G401 (cell line): Measurements from ENCODE around the gene AFM. TPM values are rescaled to one million over a fixed set of nuclear protein-coding genes. Genes with fewer than 3 reads are reported as not detected.
"Not testable (repeated sequence)": the region's sequence is repeated elsewhere in the genome, so short reads cannot be mapped to it uniquely, and the experiment has no call there.

Experiments used
- DNase-seq: peaks from one replicate; pipeline ENCODE4 v3.0.0-alpha.2; 2015; ENCODE audit warnings: low spot score
- in situ Hi-C: cut with HindIII; loops from 2 replicates; pipeline ENCODE4 v1.10.0; 2016; ENCODE audit warnings: low sequenced_read_pairs, mixed read lengths
- total RNA-seq: library from RNA; depleted of rRNA; stranded (reverse); fragments of >200 nt; shearing (Covaris generic); gene quantifications from 2 replicates; pipeline ENCODE4 v1.2.3, GENCODE V29; 2014

AFM gene
- total RNA-seq, 1 experiment from 2014 or later = not detected

- in situ Hi-C loops = no loop called here
- DNase-seq = no peak
Measured at GRCh38 chr4:73487233-73487632, 5.7 kb downstream of the AFM start.

- no peak for DNase-seq
- in situ Hi-C loops = no loop called here
Measured at GRCh38 chr4:73499996-73500765, 18.6 kb downstream of the AFM start.

DNA sequence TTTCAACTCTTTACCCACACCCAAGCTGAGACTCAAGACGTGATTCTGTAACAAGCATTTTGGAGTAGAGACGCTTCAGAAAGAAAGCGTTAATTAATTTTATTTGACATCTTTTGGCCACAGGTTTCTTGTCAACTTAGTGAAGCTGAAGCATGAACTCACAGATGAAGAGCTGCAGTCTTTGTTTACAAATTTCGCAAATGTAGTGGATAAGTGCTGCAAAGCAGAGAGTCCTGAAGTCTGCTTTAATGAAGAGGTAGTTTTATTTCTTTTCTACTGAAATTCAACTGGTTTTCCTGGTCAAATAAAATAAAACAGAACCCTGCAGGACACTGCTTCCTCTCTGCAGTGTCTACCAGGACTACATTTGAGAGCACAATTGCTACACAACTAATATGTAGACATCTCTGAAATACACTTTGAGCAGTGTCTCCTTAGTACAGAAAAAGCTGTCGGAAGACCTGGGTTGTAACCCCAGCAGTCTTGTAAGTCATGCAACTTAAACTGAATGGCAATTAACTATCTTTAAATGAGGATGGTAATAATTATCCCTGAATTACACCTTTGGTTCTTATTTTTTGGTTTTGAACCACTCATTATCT is 20.2 kb downstream of the AFM start:
- no peak for DNase-seq
- in situ Hi-C loops = no loop called here

DNA sequence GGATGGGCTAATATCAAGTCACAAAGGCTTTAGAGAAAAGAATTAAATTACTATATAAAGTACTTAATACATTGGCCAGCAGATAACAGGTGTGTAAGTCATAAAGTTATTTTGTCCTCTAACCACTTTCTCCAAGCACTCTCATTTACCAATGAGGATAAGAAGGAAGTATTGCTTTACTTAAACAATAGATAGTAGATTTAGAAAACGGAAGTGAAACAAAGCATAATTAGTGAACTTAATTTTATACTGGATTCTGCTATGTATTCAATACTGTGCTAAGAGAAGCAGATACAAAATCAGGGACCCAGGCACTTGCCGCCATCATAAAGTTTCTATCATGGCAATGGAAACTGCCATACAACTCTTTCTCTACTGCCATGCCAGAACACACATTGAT is 24.0 kb downstream of the AFM start:
- in situ Hi-C loops = no loop called here

GRCh38 chr4:73507541-73507940 is 26.0 kb downstream of the AFM start:
- DNase-seq = no peak
- in situ Hi-C loops = no loop called here

More for the DNA sequence above, 24.0 kb downstream of the AFM start:
- no peak for DNase-seq

- DNase-seq = no peak
- in situ Hi-C loops = no loop called here
Measured at GRCh38 chr4:73508651-73509050, 27.1 kb downstream of the AFM start.

GRCh38 chr4:73518340-73518739 is 36.8 kb downstream of the AFM start:
- in situ Hi-C loops = no loop called here

DNA sequence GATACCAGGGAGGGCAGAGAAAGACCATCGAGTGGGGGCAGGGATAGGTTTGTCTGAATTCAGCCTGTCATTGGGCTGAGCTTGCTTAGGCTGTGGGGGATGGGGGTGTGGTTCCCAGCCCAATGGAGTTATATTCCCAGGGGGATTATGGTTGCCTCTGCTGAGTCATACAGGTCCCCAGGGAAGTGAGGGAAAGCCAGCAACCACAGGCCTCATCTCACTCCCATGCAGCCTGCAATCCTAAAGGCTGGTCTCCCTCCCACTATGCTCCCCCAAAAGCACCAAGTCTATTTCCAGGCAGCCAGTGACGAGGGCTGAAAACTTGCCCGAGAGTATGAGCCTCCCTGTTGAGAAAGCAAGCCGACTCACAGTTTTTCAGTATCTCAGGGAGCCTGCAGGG is 39.3 kb downstream of the AFM start:
- no peak for DNase-seq
- in situ Hi-C loops = no loop called here

More at GRCh38 chr4:73518340-73518739, 36.8 kb downstream of the AFM start:
- no peak for DNase-seq

GRCh38 chr4:73523126-73523525 is 41.6 kb downstream of the AFM start:
- in situ Hi-C loops = no loop called here
- DNase-seq = no peak

DNA sequence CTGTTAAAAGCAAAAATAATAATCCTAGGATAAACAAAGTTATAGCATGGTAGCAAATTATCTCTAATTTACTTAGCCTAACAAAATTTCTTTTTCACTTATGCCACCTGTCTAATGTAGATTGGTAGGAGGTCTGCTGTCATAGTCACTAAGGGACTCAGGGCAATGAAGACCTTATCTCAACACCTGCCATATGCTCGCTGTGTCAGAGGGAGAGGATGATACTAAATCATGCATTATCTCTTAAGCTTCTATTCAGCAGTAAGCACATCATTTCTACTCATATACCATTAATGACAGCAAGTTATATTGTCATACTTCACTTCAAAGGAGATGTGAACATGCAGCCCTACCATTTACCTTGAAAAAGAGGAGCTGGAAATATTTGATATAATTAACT is 44.1 kb downstream of the AFM start:
- no peak for DNase-seq
- in situ Hi-C loops = no loop called here

DNA sequence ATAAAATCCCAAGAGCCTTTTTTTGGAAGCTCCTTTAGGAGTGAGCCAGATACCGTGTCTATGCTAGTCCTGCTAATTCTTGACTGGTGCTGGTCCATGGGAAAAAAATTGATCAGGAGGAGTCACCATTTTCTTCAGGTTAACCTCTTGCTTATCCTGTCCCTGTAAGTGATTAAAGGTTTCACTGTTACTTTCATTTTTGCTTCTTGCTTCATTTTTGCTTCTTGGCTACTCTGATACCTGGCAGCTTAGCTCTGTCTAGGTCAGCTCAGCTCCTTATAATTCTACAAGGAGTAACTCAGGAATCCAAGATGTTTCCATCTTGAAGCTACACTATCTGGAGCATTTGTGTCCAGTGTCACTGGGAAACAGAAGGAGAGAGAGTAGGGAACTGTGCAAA is 45.7 kb downstream of the AFM start:
- in situ Hi-C loops = no loop called here
- no peak for DNase-seq

- in situ Hi-C loops = no loop called here
- DNase-seq = no peak
Measured at GRCh38 chr4:73528171-73528570, 46.6 kb downstream of the AFM start.

- in situ Hi-C loops = no loop called here
- DNase-seq = no peak
Measured at GRCh38 chr4:73533515-73534422, 52.2 kb downstream of the AFM start.

DNA sequence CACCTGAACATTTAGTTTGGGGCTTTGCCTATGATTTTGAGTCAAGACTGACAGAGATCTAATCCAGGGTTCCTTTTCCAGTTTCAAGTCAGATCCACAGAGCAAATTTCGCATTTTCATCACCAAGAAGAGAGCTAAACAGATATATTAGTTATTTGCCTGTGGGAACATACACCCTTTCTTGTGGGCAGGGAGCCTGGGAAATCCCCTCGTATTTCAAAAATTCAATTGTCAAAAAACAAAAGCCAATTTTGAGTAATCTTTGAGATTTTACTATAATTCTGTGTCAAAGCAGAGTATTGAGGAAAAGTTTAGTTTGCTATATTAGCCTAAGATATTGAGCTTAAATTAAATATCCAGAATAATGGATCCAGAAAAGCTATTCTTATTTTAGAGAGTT is 56.6 kb downstream of the AFM start:
- in situ Hi-C loops = no loop called here
- DNase-seq = no peak

GRCh38 chr4:73539386-73539785 is 57.8 kb downstream of the AFM start:
- in situ Hi-C loops = no loop called here
- no peak for DNase-seq

DNA sequence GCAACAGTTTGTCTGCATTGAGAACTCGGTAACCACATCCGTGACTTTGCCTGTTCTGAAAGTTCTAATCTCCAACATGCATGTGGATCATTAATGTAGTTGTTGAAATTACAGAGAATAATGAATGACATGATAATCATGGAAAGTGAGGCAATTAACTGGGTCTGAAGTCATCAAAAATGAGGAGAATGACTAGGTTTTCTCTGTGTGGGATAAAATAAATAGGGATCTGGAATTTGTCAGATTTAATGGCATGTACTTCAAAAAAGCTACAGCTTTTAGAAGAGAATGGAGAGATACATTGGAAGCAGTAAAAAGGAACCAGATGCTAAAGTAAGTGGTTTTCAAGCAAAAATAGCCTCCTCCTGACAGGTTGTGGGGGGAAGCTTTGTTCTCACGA is 59.3 kb downstream of the AFM start:
- DNase-seq = no peak
- in situ Hi-C loops = no loop called here

DNA sequence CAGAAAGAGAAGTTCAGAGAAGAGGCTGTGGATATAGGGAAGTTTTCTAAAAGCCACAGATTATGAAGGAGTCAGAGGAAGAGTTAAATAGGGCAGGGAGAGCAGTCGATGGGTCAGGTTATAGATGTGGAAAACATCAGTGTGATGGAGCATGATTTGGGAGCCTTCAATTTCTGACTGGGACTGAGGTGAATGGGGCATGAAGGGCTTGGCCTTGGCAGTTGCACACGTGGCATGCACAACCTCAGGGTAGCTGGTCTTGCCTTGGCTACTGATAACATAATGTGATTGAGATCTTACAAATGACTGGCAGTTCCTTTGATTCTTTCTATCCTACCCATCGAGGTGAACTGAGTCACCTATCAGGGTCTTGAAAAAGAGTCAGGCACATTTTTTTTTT is 59.7 kb downstream of the AFM start:
- in situ Hi-C loops = no loop called here
- no peak for DNase-seq

- DNase-seq = no peak
- in situ Hi-C loops = no loop called here
Measured at GRCh38 chr4:73544620-73545019, 63.1 kb downstream of the AFM start.

DNA sequence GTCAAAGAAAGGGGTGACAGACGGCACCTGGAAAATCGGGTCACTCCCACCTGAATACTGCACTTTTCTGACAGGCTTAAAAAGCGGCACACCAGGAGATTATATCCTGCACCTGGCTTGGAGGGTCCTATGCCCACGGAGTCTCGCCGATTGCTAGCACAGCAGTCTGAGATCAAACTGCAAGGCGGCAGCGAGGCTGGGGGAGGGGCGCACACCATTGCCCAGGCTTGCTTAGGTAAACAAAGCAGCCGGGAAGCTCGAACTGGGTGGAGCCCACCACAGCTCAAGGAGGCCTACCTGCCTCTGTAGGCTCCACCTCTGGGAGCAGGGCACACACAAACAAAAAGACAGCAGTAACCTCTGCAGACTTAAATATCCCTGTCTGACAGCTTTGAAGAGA is 69.3 kb downstream of the AFM start:
- in situ Hi-C loops, DNase-seq: not testable (repeated sequence)
